Measurements from ENCODE around the gene HECTD4. TPM values are rescaled to one million over a fixed set of nuclear protein-coding genes. Genes with fewer than 3 reads are reported as not detected.

HECTD4 gene, protein sequence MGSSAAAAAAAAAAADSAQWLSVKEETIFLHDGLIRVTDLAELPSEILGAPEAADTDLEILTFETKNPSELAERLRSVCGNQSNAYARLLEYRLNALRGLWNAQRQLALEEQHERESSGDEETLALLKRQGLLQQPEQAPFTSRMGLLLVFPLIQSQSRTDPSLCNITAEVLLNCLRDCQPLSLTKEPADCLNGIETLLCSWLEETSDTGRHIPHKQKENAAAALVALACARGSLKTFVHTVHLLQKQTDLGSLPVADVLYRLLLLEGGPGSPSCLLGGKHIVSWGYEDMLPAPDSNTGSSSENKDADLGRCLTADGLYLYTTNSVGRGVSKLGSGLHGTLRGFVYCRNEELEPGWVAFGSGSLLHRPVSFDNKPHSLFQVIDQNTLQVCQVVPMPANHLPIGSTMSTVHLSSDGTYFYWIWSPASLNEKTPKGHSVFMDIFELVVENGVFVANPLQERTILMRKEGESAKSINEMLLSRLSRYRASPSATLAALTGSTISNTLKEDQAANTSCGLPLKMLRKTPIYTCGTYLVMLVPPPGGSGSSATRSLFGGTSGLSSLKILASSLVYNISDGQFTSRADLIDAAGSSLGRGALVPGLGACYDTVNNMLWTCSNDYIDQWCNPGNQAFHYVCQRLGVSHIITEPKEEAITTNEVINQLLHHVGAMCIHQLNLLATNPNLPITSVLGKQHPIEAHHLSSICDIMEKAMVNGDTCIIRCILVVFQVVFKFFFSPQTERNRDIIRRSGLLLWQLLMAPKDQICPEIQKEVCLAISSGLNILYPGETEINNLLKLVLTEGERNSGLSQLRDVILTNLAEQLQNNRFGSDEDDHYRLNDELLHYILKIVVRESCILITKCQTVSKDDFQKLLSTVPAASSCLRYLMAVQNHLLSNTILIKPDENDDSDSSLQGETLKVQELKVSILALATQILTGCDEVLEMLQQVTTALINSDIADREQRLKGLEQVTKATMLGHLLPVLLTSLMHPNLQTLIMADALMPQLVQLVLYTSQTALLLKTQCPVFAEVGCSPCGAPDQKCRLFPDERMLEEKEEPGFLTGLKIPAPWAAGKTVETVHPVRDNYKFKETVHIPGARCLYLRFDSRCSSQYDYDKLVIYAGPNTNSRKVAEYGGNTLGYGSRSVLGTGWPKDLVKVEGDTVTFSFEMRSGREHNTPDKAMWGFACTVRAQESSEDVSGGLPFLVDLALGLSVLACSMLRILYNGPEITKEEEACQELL (N-terminal part only)
- 32.1 TPM for total RNA-seq
- polyA plus RNA-seq (ENCODE audit: insufficient read depth in 1 of 8, insufficient read length in 8 of 8, low replicate concordance in 1 of 8) = 10 to 100 TPM; 25.5 to 73.1 (median 49.3) TPM
- long read RNA-seq, donor 1 = 0 reads
- long read RNA-seq, donor 2, partial matches to known transcripts = 0 of 1 reads
- long read RNA-seq, donor 2, other reads (novel, unspliced or antisense) = 0 of 1 reads
- long read RNA-seq, donor 3 = 0 reads
- long read RNA-seq, donor 4 = 0 reads
- long read RNA-seq, donor 5, partial matches to known transcripts = 0 of 1 reads
- long read RNA-seq, donor 5, other reads (novel, unspliced or antisense) = 0 of 1 reads
- long read RNA-seq, donor 6, partial matches to known transcripts = 5 of 5 reads
- long read RNA-seq, donor 6, other reads (novel, unspliced or antisense) = 0 of 5 reads
- long read RNA-seq, donor 7, partial matches to known transcripts = 0 of 1 reads
- long read RNA-seq, donor 7, other reads (novel, unspliced or antisense) = 0 of 1 reads
- long read RNA-seq, donor 8 = 0 reads
- long read RNA-seq, donor 9 = 0 reads
- long read RNA-seq, donor 10 = 0 reads
- long read RNA-seq, donor 11 = 0 reads

DNA sequence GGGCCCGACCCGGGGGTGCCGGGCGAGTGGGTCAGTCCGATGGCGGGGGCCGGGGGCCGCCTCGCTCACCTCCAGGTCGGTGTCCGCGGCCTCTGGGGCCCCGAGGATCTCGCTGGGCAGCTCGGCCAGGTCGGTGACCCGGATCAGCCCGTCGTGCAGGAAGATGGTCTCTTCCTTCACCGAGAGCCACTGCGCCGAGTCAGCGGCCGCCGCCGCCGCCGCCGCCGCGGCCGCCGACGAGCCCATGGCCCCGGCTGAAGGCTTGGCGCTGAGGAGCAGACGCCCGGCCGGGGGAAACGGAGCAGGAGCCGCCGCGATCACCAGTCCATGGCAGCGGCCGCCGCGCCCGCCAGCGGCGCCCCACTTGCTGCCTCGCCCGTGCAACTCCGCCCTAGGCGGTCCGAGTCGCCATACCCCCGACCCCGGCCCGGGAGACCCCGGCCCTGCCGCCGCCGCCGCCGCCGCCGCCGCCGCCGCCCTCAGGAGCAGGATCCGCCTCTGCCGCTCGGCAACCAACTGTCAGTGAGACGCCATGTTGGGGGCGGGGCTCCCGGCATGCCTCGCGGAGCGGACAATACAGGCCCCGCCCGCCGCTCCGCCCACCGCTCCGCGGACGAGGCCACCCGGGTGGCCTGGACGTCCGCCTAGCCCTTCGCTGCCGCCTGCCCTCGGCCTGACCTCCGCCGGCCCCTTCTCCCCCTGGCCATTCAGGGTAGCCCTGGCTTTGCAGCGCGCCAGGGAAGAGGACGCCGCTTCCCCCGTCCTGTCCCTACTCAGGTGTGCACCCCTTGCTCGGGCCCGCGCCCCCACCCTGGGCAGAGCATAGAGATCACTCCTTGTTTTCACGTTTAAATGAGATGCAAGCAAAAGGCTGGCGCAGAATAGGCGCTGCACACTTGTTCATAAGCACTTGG is at the start of gene HECTD4:
HECTD4 (minus strand) TSS at position 549 of the 914 bp plus-strand sequence; CDS start at position 246, 303 bp downstream.
- DNase-seq = peak; percentile 96
- H3K27ac ChIP-seq (ENCODE audit: low read length) = peak within 1 kb of the TSS; percentile 67
- H3K36me3 ChIP-seq (ENCODE audit: control insufficient read depth, insufficient read depth, low read length) = no peaks in the 10 kb centered on the region
- H3K4me3 ChIP-seq (ENCODE audit: low read length) = peak within 1 kb of the TSS; percentile 69
- H3K27me3 ChIP-seq (ENCODE audit: control insufficient read depth, insufficient read depth, low read length) = no peaks in the 10 kb centered on the region
- WGBS (ENCODE audit: insufficient coverage) = under 1% methylated on average over 101 of the region's 106 CpGs
- H3K4me1 ChIP-seq (ENCODE audit: control insufficient read depth, insufficient read depth, low read length) = peaks cover 12% of the 10 kb centered on the region
- H3K9me3 ChIP-seq (replicated peaks; ENCODE audit: control insufficient read depth, low read depth, low read length) = no peaks in the 10 kb centered on the region

DNA sequence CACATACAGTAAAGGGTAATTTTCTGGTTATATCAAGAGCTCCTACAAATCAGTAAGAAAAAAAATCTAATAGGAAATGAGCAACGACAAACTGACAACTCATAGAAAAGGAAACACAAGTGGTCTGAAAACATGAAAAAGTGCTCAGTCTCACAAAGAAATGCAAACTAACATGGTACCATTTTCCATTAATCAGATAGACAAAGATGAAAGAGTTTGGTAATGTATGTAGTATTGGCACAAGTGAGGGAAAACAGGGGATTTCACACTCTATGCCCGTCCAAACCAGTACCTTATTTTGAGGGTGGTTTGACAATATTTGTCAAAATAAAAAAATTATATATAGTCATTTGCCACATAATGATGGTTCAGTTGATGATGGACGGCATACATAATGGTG is 49.7 kb upstream of the HECTD4 start:
- no peak for DNase-seq
- H3K4me3 ChIP-seq (ENCODE audit: low read length) = no peak overlapping the region
- no peaks in the 10 kb centered on the region for H3K9me3 ChIP-seq (replicated peaks; ENCODE audit: control insufficient read depth, low read depth, low read length)
- H3K4me1 ChIP-seq (ENCODE audit: control insufficient read depth, insufficient read depth, low read length) = no peaks in the 10 kb centered on the region
- WGBS (ENCODE audit: insufficient coverage) = no CpG with 5 or more reads among the region's 3 CpGs
- H3K36me3 ChIP-seq (ENCODE audit: control insufficient read depth, insufficient read depth, low read length) = no peaks in the 10 kb centered on the region
- H3K27ac ChIP-seq (ENCODE audit: low read length) = no peak overlapping the region
- H3K27me3 ChIP-seq (ENCODE audit: control insufficient read depth, insufficient read depth, low read length) = no peaks in the 10 kb centered on the region

DNA sequence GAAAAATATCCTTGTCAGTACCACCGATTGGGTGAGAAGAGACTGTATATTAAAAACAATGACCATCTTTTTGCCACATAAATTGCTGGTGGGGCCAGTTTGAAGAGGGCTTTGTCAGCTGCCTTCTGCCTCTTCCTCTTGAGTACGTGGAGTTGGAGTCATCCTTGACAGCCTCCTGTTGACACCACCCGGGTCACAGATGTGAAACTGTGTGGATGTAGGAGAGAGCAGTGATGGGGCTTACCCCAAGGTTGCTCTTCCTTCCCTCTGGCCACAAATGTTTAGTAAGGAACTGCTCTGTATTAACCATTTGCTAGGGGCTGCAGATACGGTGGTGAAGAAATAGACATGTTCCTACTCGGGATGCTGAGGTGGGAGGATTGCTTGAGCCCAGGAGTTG is 48.7 kb upstream of the HECTD4 start:
- Histone ChIP-seq H3K36me3 (ENCODE audit: control insufficient read depth, insufficient read depth, low read length) (peaks cover 4% of the 10 kb centered on the region), H3K27me3 (ENCODE audit: control insufficient read depth, insufficient read depth, low read length) (no peaks in the 10 kb centered on the region), H3K4me1 (ENCODE audit: control insufficient read depth, insufficient read depth, low read length) (no peaks in the 10 kb centered on the region), H3K4me3 (ENCODE audit: low read length) (no peak overlapping the region), H3K27ac (ENCODE audit: low read length) (no peak overlapping the region), H3K9me3 (replicated peaks; ENCODE audit: control insufficient read depth, low read depth, low read length) (no peaks in the 10 kb centered on the region)
- DNase-seq = no peak
- WGBS (ENCODE audit: insufficient coverage) = no CpG with 5 or more reads among the region's 5 CpGs

DNA sequence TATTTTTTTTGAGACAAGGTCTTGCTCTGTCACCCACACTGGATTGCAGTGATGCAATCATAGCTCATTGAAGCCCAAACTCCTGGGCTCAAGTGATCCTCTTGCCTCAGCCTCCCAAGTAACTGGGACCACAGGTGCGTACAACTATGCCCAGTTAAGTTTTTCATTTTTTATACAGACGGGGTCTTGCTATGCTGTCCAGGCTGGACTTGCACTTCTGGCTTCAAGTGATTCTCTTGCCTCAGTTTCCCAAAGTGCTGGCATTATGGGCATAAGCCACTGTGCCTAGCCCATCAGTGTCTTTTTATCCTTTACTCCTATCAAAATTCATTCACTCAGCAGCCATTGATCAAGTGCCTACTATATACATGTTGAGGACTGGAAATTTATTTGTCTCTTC is 45.5 kb upstream of the HECTD4 start:
- no peak for DNase-seq
- Histone ChIP-seq H3K27ac (ENCODE audit: low read length) (no peak overlapping the region), H3K4me1 (ENCODE audit: control insufficient read depth, insufficient read depth, low read length) (no peaks in the 10 kb centered on the region), H3K9me3 (replicated peaks; ENCODE audit: control insufficient read depth, low read depth, low read length) (no peaks in the 10 kb centered on the region), H3K36me3 (ENCODE audit: control insufficient read depth, insufficient read depth, low read length) (peaks cover 4% of the 10 kb centered on the region), H3K27me3 (ENCODE audit: control insufficient read depth, insufficient read depth, low read length) (no peaks in the 10 kb centered on the region), H3K4me3 (ENCODE audit: low read length) (no peak overlapping the region)
- WGBS (ENCODE audit: insufficient coverage) = 93% methylated on average over 2 of the region's 2 CpGs

DNA sequence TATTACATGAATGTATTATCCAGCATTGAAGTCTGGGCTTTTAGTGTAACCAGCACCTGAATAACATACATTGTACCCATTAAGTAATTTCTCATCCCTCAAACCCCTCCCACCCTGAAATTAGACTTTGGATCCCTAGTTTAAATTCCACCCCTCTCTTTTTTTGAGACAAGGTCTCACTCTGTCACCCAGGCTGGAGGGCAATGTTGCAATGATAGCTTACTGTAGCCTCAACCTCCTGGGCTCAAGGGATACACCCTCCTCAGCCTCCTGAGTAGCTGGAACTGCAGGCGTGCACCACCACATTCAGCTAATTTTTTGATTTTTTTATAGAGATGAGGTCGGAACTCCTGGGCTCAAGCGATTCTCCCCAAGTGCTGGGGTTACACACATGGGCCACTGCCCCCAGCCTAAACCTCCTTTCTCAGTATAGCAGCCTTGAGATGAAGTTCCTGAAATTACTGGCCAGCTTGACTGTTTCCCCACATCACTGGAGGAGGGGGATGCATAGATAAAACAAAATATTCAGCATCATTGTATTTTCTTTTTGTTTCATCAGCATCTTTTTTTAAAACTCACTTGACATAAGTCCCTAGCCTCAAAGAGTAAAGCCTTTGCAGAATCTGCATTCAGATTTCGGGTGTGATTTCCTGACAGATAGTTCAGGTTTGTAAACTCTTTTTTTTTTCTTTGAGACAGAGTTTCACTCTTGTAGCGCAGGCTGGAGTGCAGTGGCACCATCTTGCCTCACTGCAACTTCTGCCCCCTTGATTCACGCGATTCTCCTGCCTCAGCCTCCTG is 43.6 kb upstream of the HECTD4 start:
- no peak for DNase-seq
- peaks cover 4% of the 10 kb centered on the region for H3K36me3 ChIP-seq (ENCODE audit: control insufficient read depth, insufficient read depth, low read length)
- 80% methylated on average over 1 of the region's 7 CpGs for WGBS (ENCODE audit: insufficient coverage)
- H3K9me3 ChIP-seq (replicated peaks; ENCODE audit: control insufficient read depth, low read depth, low read length) = no peaks in the 10 kb centered on the region
- no peak overlapping the region for H3K27ac ChIP-seq (ENCODE audit: low read length)
- H3K4me1 ChIP-seq (ENCODE audit: control insufficient read depth, insufficient read depth, low read length) = no peaks in the 10 kb centered on the region
- no peaks in the 10 kb centered on the region for H3K27me3 ChIP-seq (ENCODE audit: control insufficient read depth, insufficient read depth, low read length)
- H3K4me3 ChIP-seq (ENCODE audit: low read length) = no peak overlapping the region

DNA sequence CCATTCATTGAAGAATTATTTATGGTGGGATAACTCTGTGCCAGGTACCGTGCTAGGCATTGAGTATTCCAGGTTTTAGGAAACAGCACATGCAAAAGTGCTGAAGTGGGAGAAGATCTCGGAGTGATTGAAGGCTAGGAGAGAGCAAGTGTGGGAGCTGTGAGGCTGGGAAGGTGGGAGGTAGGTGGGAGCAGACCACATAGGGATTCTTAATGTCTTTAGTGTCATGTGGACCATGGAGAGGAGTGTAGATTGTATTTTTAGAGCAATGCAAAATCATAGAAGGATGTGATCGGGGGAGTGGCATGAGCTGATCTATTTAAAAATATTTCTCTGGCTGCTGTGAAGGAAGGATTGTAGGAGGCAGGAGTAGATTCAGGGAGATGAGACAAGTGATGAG is 41.9 kb upstream of the HECTD4 start:
- DNase-seq = no peak
- Histone ChIP-seq H3K27me3 (ENCODE audit: control insufficient read depth, insufficient read depth, low read length) (no peaks in the 10 kb centered on the region), H3K4me1 (ENCODE audit: control insufficient read depth, insufficient read depth, low read length) (peaks cover 3% of the 10 kb centered on the region), H3K27ac (ENCODE audit: low read length) (no peak overlapping the region), H3K36me3 (ENCODE audit: control insufficient read depth, insufficient read depth, low read length) (peaks cover 4% of the 10 kb centered on the region), H3K9me3 (replicated peaks; ENCODE audit: control insufficient read depth, low read depth, low read length) (no peaks in the 10 kb centered on the region), H3K4me3 (ENCODE audit: low read length) (no peak overlapping the region)
- 81% methylated on average over 3 of the region's 3 CpGs for WGBS (ENCODE audit: insufficient coverage)

DNA sequence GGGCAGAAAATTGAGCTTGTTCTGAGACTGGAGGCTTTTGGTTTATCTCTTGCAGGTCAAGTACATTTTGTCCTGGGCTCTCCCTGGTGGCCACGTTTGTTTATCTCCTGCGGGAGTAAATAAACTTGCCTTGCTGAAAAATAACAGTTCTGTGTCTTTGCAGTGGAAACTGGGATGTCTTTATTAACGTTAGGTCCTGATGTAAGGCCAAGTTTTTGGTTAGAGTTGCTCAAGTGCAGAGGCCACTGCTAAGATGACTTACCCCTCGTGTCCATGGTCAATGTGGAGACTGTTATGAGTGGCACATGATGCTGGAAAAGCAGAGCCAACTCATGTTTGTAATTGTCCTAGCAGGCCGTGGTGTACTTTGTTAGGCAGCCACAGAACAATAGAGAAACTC is 40.3 kb upstream of the HECTD4 start:
- no peak for DNase-seq
- Histone ChIP-seq H3K4me3 (ENCODE audit: low read length) (no peak overlapping the region), H3K27ac (ENCODE audit: low read length) (no peak overlapping the region), H3K4me1 (ENCODE audit: control insufficient read depth, insufficient read depth, low read length) (peaks cover 9% of the 10 kb centered on the region), H3K27me3 (ENCODE audit: control insufficient read depth, insufficient read depth, low read length) (no peaks in the 10 kb centered on the region), H3K9me3 (replicated peaks; ENCODE audit: control insufficient read depth, low read depth, low read length) (no peaks in the 10 kb centered on the region), H3K36me3 (ENCODE audit: control insufficient read depth, insufficient read depth, low read length) (peaks cover 4% of the 10 kb centered on the region)
- 46% methylated on average over 3 of the region's 5 CpGs for WGBS (ENCODE audit: insufficient coverage)

DNA sequence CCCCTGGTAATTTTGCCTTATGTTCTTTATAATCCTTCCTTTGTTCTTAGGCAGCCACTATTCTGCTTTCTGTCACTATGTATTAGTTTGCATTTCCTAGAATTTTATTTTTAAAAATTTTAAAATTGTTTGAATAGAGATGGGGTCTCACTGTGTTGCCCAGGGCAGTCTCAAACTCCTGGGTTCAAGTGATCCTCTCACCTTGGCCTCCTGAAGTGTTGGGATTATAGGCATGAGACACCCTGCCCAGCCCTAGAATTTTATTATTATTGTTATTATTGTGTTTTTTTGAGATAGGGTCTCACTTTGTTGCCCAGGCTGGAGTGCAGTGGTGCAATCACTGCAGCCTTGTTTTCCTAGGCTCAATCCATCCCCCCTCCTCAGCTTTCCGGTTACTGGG is 39.1 kb upstream of the HECTD4 start:
- no peaks in the 10 kb centered on the region for H3K27me3 ChIP-seq (ENCODE audit: control insufficient read depth, insufficient read depth, low read length)
- no peak overlapping the region for H3K4me3 ChIP-seq (ENCODE audit: low read length)
- H3K36me3 ChIP-seq (ENCODE audit: control insufficient read depth, insufficient read depth, low read length) = no peaks in the 10 kb centered on the region
- peaks cover 9% of the 10 kb centered on the region for H3K4me1 ChIP-seq (ENCODE audit: control insufficient read depth, insufficient read depth, low read length)
- WGBS (ENCODE audit: insufficient coverage) = no CpG with 5 or more reads among the region's 1 CpG
- no peak overlapping the region for H3K27ac ChIP-seq (ENCODE audit: low read length)
- no peak for DNase-seq
- no peaks in the 10 kb centered on the region for H3K9me3 ChIP-seq (replicated peaks; ENCODE audit: control insufficient read depth, low read depth, low read length)

Data from muscle of leg (tissue), 16 donors.